DOHH2 (cell line): ENCODE data around the gene TTYH1.

ENCODE experiments used
- H3F3A ChIP-seq: fragments of 200-600 bp; sonication (generic), shearing (Covaris generic); 2 replicates; pipeline ENCODE4 v1.6.0; 2016; ENCODE audit warnings: antibody characterized with exemption, mild to moderate bottlenecking; ENCODE audit not compliant: control insufficient read depth, insufficient read depth
- H3K27ac ChIP-seq: fragments of 200-600 bp; sonication (generic); 2 replicates; pipeline ENCODE4 v1.5.1; 2014; ENCODE audit warnings: low read depth, mild to moderate bottlenecking, low read length, moderate library complexity
- H3K27me3 ChIP-seq: fragments of 200-600 bp; sonication (generic); 2 replicates; pipeline ENCODE4 v1.6.1; 2014; ENCODE audit warnings: mild to moderate bottlenecking, low read length, mixed read lengths; ENCODE audit not compliant: control insufficient read depth
- H3K36me3 ChIP-seq: fragments of 200-600 bp; sonication (generic); 2 replicates; pipeline ENCODE4 v1.6.1; 2014; ENCODE audit warnings: mild to moderate bottlenecking, low read length, moderate library complexity, mixed read lengths; ENCODE audit not compliant: control insufficient read depth
- H3K4me1 ChIP-seq: fragments of 200-600 bp; sonication (generic); 2 replicates; pipeline ENCODE4 v1.6.1; 2014; ENCODE audit warnings: mild to moderate bottlenecking, low read length, mixed read lengths; ENCODE audit not compliant: control insufficient read depth
- H3K4me2 ChIP-seq: fragments of 200-600 bp; sonication (generic); 2 replicates; pipeline ENCODE4 v1.6.0; 2014; ENCODE audit warnings: mild to moderate bottlenecking, low read length, moderate library complexity
- H3K4me3 ChIP-seq: fragments of 200-600 bp; sonication (generic); 2 replicates; pipeline ENCODE4 v1.5.1; 2014; ENCODE audit warnings: mild to moderate bottlenecking, low read length, mixed read lengths
- H3K79me2 ChIP-seq: fragments of 200-600 bp; sonication (generic); 2 replicates; pipeline ENCODE4 v1.6.1; 2014; ENCODE audit warnings: mild to moderate bottlenecking, low read length, mixed read lengths; ENCODE audit not compliant: control insufficient read depth
- H3K9me2 ChIP-seq: fragments of 200-600 bp; sonication (generic); replicated peaks from 2 replicates; pipeline ENCODE4 v1.6.1; 2014; ENCODE audit warnings: mild to moderate bottlenecking, low read length, mixed read lengths; ENCODE audit not compliant: control insufficient read depth
- H3K9me3 ChIP-seq: fragments of 200-600 bp; sonication (generic); 2 replicates; pipeline ENCODE4 v1.6.1; 2014; ENCODE audit warnings: antibody characterized with exemption, low read length, mixed read lengths; ENCODE audit not compliant: control insufficient read depth, insufficient read depth
- H4K20me1 ChIP-seq: fragments of 200-600 bp; sonication (generic); 2 replicates; pipeline ENCODE4 v1.6.0; 2014; ENCODE audit warnings: low read depth, mild to moderate bottlenecking, antibody characterized with exemption, low read length, moderate library complexity; ENCODE audit not compliant: control insufficient read depth, insufficient read depth
- EZH2phosphoT487 ChIP-seq: fragments of 200-600 bp; sonication (generic); IDR thresholded peaks from 2 replicates; pipeline ENCODE4 v1.6.1; 2017; ENCODE audit warnings: borderline replicate concordance, mild to moderate bottlenecking, antibody characterized with exemption, low read length, moderate library complexity, mixed read lengths
- TF ChIP-seq, protein P1 (sequence below): fragments of 200-600 bp; sonication (generic); IDR thresholded peaks from one replicate; pipeline ENCODE4 v1.5.1; 2014; ENCODE audit warnings: antibody characterized with exemption, mild to moderate bottlenecking, low read depth, low read length; ENCODE audit not compliant: poor library complexity, severe bottlenecking

The TTYH1 gene

DNA sequence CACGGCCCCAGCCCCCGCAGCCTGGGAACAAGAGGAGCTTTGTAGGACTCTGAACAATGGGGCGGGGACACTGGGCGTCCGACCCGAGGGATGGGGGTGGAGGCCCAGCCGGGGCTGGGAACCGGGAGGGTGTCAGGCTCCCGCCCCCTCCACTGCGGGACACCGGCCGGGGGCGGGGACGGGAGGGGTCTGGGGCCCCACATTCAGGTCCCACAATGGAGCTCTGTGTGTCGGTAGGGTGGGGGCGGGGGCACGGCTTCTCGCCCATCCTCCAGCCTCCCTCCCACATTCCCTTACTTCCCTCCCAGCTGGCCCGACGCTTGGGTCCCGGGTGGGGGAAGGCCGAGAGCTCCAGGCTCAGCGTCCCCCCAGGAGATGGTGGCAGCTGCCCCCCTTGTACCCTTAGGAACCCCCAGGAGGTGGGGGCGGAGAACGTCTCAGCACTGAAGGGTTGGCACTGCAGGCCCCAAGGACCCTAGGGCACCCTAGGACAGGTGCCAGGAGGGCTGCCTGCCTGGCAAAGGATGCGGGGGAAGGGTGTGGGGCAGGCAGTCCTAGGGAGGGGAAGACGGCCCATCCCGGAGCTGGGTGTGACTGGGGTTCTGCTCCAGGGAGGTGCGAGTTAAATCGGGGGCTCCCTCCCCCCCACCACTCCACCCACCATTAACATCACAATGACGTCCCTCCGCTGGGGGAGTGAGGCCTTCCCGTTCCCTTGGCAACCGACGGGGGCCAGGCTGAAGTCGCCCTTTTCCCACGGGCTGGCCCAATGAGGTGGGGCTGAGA, 5.3 kb downstream of the TTYH1 start:
- H3K4me1 ChIP-seq = no peaks in the 10 kb centered on the region
- H4K20me1 ChIP-seq = no peaks in the 10 kb centered on the region
- H3K9me3 ChIP-seq = no peaks in the 10 kb centered on the region
- no peaks in the 10 kb centered on the region for H3K36me3 ChIP-seq
- H3K9me2 ChIP-seq = no peaks in the 10 kb centered on the region
- H3K79me2 ChIP-seq = no peaks in the 10 kb centered on the region
- H3K27me3 ChIP-seq = 0 out of 2 replicates have a peak, but pooled peaks cover 2% of the 10 kb centered on the region
- H3K4me2 ChIP-seq = no peak overlapping the region
- H3F3A ChIP-seq = no peaks in the 10 kb centered on the region
- no peak overlapping the region for H3K4me3 ChIP-seq
- TF ChIP-seq EZH2phosphoT487 = no peak
- TF ChIP-seq, protein P1, sequence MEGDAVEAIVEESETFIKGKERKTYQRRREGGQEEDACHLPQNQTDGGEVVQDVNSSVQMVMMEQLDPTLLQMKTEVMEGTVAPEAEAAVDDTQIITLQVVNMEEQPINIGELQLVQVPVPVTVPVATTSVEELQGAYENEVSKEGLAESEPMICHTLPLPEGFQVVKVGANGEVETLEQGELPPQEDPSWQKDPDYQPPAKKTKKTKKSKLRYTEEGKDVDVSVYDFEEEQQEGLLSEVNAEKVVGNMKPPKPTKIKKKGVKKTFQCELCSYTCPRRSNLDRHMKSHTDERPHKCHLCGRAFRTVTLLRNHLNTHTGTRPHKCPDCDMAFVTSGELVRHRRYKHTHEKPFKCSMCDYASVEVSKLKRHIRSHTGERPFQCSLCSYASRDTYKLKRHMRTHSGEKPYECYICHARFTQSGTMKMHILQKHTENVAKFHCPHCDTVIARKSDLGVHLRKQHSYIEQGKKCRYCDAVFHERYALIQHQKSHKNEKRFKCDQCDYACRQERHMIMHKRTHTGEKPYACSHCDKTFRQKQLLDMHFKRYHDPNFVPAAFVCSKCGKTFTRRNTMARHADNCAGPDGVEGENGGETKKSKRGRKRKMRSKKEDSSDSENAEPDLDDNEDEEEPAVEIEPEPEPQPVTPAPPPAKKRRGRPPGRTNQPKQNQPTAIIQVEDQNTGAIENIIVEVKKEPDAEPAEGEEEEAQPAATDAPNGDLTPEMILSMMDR = no peak
- H3K27ac ChIP-seq = no peak overlapping the region

- Histone ChIP-seq H3K4me2 (no peak overlapping the region), H3K27me3 (0 out of 2 replicates have a peak, but pooled peaks cover 2% of the 10 kb centered on the region), H3K9me3 (no peaks in the 10 kb centered on the region), H3F3A (no peaks in the 10 kb centered on the region), H3K79me2 (no peaks in the 10 kb centered on the region), H3K27ac (no peak overlapping the region), H3K4me1 (no peaks in the 10 kb centered on the region), H3K9me2 (no peaks in the 10 kb centered on the region), H3K4me3 (no peak overlapping the region), H4K20me1 (no peaks in the 10 kb centered on the region), H3K36me3 (no peaks in the 10 kb centered on the region)
- TF ChIP-seq, protein P1 = no peak
- TF ChIP-seq EZH2phosphoT487 = no peak
Measured at GRCh38 chr19:54421169-54421516, 5.9 kb downstream of the TTYH1 start.

DNA sequence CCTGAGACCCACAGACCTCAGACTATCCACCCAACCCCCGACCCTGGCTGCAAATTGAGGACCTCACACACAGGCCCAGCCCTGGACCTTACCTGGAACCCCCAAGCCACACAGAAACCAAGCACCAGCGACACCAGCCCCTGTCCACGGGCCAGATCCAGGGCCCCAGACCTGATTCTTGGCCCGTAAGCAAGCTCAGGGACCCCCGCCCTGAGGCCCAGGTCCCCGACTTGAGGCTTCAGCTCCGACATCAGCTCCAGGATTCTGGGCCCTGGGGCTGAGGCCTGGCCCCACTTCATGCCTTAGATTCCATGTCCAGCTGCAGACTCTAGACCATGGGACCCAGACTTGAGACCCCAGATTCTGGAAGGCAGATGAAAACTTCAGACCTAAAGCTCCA, 6.3 kb downstream of the TTYH1 start:
- H3K27me3 ChIP-seq = 0 out of 2 replicates have a peak, but pooled peaks cover 2% of the 10 kb centered on the region

More for the DNA sequence above, 6.3 kb downstream of the TTYH1 start:
- Histone ChIP-seq H3F3A (no peaks in the 10 kb centered on the region), H3K79me2 (no peaks in the 10 kb centered on the region), H3K27ac (no peak overlapping the region), H3K4me3 (no peak overlapping the region), H3K4me1 (no peaks in the 10 kb centered on the region), H3K4me2 (no peak overlapping the region), H3K36me3 (no peaks in the 10 kb centered on the region), H3K9me3 (no peaks in the 10 kb centered on the region), H4K20me1 (no peaks in the 10 kb centered on the region), H3K9me2 (no peaks in the 10 kb centered on the region)
- no peak for TF ChIP-seq EZH2phosphoT487
- TF ChIP-seq, protein P1 = no peak
